ENCODE data around the gene CBLB. TPM values are rescaled to one million over a fixed set of nuclear protein-coding genes. Genes with fewer than 3 reads are reported as not detected.
A peak's percentile ranks its signal among the peaks of the same experiment; 100 is the strongest.

CBLB gene
- total RNA-seq, 1 donor from 2014 or later = 45.9 TPM

GRCh38 chr3:105844704-105845103 lies 24.1 kb downstream of the CBLB start:
- peaks cover 18% of the 10 kb centered on the region for H3K36me3 ChIP-seq (ENCODE audit: insufficient read depth, low read length)
- Mint-ChIP-seq H3K27ac (ENCODE audit: unreplicated experiment) (no peak overlapping the region), H3K9me3 (ENCODE audit: unreplicated experiment) (no peaks in the 10 kb centered on the region), H3K36me3 (ENCODE audit: low read depth, unreplicated experiment) (peaks cover 3% of the 10 kb centered on the region), H3K4me1 (ENCODE audit: low read depth, unreplicated experiment) (peaks cover 37% of the 10 kb centered on the region), H3K4me3 (ENCODE audit: unreplicated experiment) (no peak overlapping the region), H3K27me3 (ENCODE audit: low read depth, unreplicated experiment) (no peaks in the 10 kb centered on the region)
- no peak for DNase-seq (ENCODE audit: low read depth)
- no peaks in the 10 kb centered on the region for H3K4me1 ChIP-seq (ENCODE audit: insufficient read depth, low read length)
- peaks cover 60% of the 10 kb centered on the region for H3K79me2 ChIP-seq (ENCODE audit: insufficient read depth, low read length)
- no peak overlapping the region for H3K4me3 ChIP-seq (ENCODE audit: insufficient read depth, low read depth, low read length)
- no peak overlapping the region for H3K27ac ChIP-seq (ENCODE audit: low read depth, low read length)
- peaks cover 13% of the 10 kb centered on the region for H4K20me1 ChIP-seq (ENCODE audit: insufficient read depth, low read length)
- H3K27me3 ChIP-seq (ENCODE audit: insufficient read depth, low read length) = no peaks in the 10 kb centered on the region
- H3K9me3 ChIP-seq (ENCODE audit: insufficient read depth, low read depth, low read length) = no peaks in the 10 kb centered on the region
- no peak for TF ChIP-seq EZH2 (IDR thresholded peaks at IDR 0.05; ENCODE audit: insufficient read depth, low read length)
- no peak overlapping the region for H3K9ac ChIP-seq (ENCODE audit: low read length)
- H3K4me2 ChIP-seq (ENCODE audit: low read length) = no peak overlapping the region
- no peak overlapping the region for H2AFZ ChIP-seq (ENCODE audit: low read depth, low read length)
- FAIRE-seq = no peak

DNA sequence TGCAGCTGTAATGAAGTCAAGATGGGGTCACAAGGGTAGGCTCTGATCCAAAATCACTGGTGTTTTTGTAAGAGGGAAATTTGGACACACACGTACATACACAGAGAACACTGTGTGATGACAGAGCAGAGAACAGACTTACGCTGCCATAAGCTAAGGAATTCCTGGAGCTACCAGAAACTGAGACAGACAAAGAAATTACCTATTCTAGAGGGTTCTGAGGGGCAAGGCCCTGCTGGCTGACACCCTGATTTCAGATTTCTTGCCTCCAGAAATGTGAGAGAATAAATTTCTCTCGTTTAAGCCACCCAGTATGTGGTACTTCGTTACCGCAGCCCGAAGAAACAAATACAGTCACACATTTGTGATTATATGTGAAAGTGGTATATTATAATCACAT lies 24.8 kb downstream of the CBLB start:
- no peak for DNase-seq (ENCODE audit: low read depth)
- no peak for FAIRE-seq
- Mint-ChIP-seq H3K36me3 (ENCODE audit: low read depth, unreplicated experiment) (peaks cover 3% of the 10 kb centered on the region), H3K9me3 (ENCODE audit: unreplicated experiment) (no peaks in the 10 kb centered on the region), H3K4me3 (ENCODE audit: unreplicated experiment) (no peak overlapping the region), H3K27ac (ENCODE audit: unreplicated experiment) (no peak overlapping the region), H3K4me1 (ENCODE audit: low read depth, unreplicated experiment) (peaks cover 37% of the 10 kb centered on the region), H3K27me3 (ENCODE audit: low read depth, unreplicated experiment) (no peaks in the 10 kb centered on the region)
- Histone ChIP-seq H3K9ac (ENCODE audit: low read length) (no peak overlapping the region), H3K4me3 (ENCODE audit: insufficient read depth, low read depth, low read length) (no peak overlapping the region), H3K27me3 (ENCODE audit: insufficient read depth, low read length) (no peaks in the 10 kb centered on the region), H3K27ac (ENCODE audit: low read depth, low read length) (no peak overlapping the region), H4K20me1 (ENCODE audit: insufficient read depth, low read length) (peaks cover 10% of the 10 kb centered on the region), H3K36me3 (ENCODE audit: insufficient read depth, low read length) (peaks cover 17% of the 10 kb centered on the region), H3K4me2 (ENCODE audit: low read length) (no peak overlapping the region), H3K4me1 (ENCODE audit: insufficient read depth, low read length) (no peaks in the 10 kb centered on the region), H3K9me3 (ENCODE audit: insufficient read depth, low read depth, low read length) (no peaks in the 10 kb centered on the region), H2AFZ (ENCODE audit: low read depth, low read length) (no peak overlapping the region), H3K79me2 (ENCODE audit: insufficient read depth, low read length) (peaks cover 57% of the 10 kb centered on the region)
- TF ChIP-seq CTCF (IDR thresholded peaks at IDR 0.05; ENCODE audit: insufficient read depth, low read depth, low read length) (no peak), EZH2 (IDR thresholded peaks at IDR 0.05; ENCODE audit: insufficient read depth, low read length) (no peak)

DNA sequence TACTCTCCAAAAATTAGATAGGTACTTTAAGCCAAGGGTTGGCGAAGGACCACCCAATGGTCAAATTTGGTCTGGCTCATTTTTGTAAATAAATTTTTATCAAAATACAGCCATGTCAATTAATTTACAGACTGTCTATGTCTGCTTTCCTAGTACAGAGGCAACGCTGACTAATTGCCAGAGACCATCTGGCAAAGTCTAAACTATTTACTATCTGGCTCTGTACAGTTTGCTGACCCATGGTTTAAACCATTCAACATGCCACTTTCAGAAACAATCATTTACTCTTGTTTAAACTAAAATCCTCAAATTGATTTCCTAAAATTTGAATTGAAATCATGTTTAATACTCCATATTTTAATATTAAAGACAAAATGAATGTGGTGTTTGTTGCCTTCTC lies 25.9 kb downstream of the CBLB start:
- Histone ChIP-seq H4K20me1 (ENCODE audit: insufficient read depth, low read length) (peaks cover 5% of the 10 kb centered on the region), H3K36me3 (ENCODE audit: insufficient read depth, low read length) (peaks cover 17% of the 10 kb centered on the region), H3K9ac (ENCODE audit: low read length) (no peak overlapping the region), H3K4me3 (ENCODE audit: insufficient read depth, low read depth, low read length) (no peak overlapping the region), H3K27ac (ENCODE audit: low read depth, low read length) (no peak overlapping the region), H3K9me3 (ENCODE audit: insufficient read depth, low read depth, low read length) (no peaks in the 10 kb centered on the region), H3K4me2 (ENCODE audit: low read length) (no peak overlapping the region), H3K27me3 (ENCODE audit: insufficient read depth, low read length) (no peaks in the 10 kb centered on the region), H2AFZ (ENCODE audit: low read depth, low read length) (no peak overlapping the region), H3K4me1 (ENCODE audit: insufficient read depth, low read length) (peaks cover 4% of the 10 kb centered on the region), H3K79me2 (ENCODE audit: insufficient read depth, low read length) (peaks cover 47% of the 10 kb centered on the region)
- Mint-ChIP-seq H3K4me3 (ENCODE audit: unreplicated experiment) (no peak overlapping the region), H3K4me1 (ENCODE audit: low read depth, unreplicated experiment) (peaks cover 35% of the 10 kb centered on the region), H3K36me3 (ENCODE audit: low read depth, unreplicated experiment) (peaks cover 6% of the 10 kb centered on the region), H3K27me3 (ENCODE audit: low read depth, unreplicated experiment) (no peaks in the 10 kb centered on the region), H3K27ac (ENCODE audit: unreplicated experiment) (no peak overlapping the region), H3K9me3 (ENCODE audit: unreplicated experiment) (no peaks in the 10 kb centered on the region)
- TF ChIP-seq EZH2 (IDR thresholded peaks at IDR 0.05; ENCODE audit: insufficient read depth, low read length) (no peak), CTCF (IDR thresholded peaks at IDR 0.05; ENCODE audit: insufficient read depth, low read depth, low read length) (no peak)
- no peak for FAIRE-seq
- DNase-seq (ENCODE audit: low read depth) = peak; percentile 47

Data from astrocyte (in vitro differentiated cells and primary cell).